Esophagus squamous epithelium (tissue), 5 donors: Measurements from ENCODE around the gene QPCTL. TPM values are rescaled to one million over a fixed set of nuclear protein-coding genes. Genes with fewer than 3 reads are reported as not detected.

Experiments
- DNase-seq: peaks from one replicate; lab custom pipeline; 2025; lab: John Stamatoyannopoulos, UW
- H3K27ac ChIP-seq, 4 donors: fragments of 200-600 bp; sonication (generic); one replicate each; pipeline ENCODE4 v1.5.1; 2016 to 2019; ENCODE audit warnings: mild to moderate bottlenecking in 1 of 4
- H3K27me3 ChIP-seq, 4 donors: fragments of 200-600 bp; sonication (generic); 1 replicate in 3 of 4; 2 replicates in 1 of 4; pipeline versions ENCODE4 v1.5.1 to v1.6.0; 2017 to 2021; ENCODE audit warnings: antibody characterized with exemption in 1 of 4
- H3K36me3 ChIP-seq, 3 donors: fragments of 200-600 bp; sonication (generic); one replicate each; pipeline ENCODE4 v1.5.1; 2016 to 2019
- H3K4me1 ChIP-seq, 3 donors: fragments of 200-600 bp; sonication (generic); one replicate each; pipeline ENCODE4 v1.5.1; 2017 to 2019
- H3K4me3 ChIP-seq, 4 donors: fragments of 200-600 bp; sonication (generic); 1 replicate in 3 of 4; 2 replicates in 1 of 4; pipeline ENCODE4 v1.5.1; 2016 to 2019; ENCODE audit warnings: mild to moderate bottlenecking in 2 of 4, moderate library complexity in 1 of 4
- H3K9me3 ChIP-seq, 3 donors: fragments of 200-600 bp; sonication (generic); one replicate each; pipeline ENCODE4 v1.5.1; 2016 to 2019
- CTCF ChIP-seq, 6 experiments: fragments of 450-650 bp in 4 of 6; fragments of 200-600 bp in 2 of 6; sonication (generic) in 2 of 6; IDR thresholded peaks; one replicate each; pipeline ENCODE4 v1.5.1; 2016 to 2019; ENCODE audit warnings: antibody characterized with exemption in 6 of 6, mild to moderate bottlenecking in 4 of 6, moderate library complexity in 4 of 6
- POLR2A ChIP-seq, 4 donors: fragments of 450-650 bp; IDR thresholded peaks; one replicate each; pipeline ENCODE4 v1.6.1; 2017; ENCODE audit warnings: antibody characterized with exemption in 4 of 4, mild to moderate bottlenecking in 4 of 4, moderate library complexity in 3 of 4
- WGBS, 2 donors: methylation state at CpG; one replicate each; pipeline ENCODE4 v1.1.5; 2018; 5-methylcytosine and 5-hydroxymethylcytosine counted together
- intact Hi-C: fragments of 100-400 bp; cut with DNase I; formaldehyde crosslinking; loops from one replicate; pipeline ENCODE4 v1.15.0; 2022
- total RNA-seq, 4 donors: library from RNA; depleted of rRNA; stranded (reverse); fragments of >200 nt; gene quantifications; one replicate each; pipeline ENCODE4 v1.1.0, GENCODE V29; 2016
- donor health status: DM: yes; HTN: yes; CAD: no.

QPCTL gene
- total RNA-seq, 4 donors from 2014 or later, result 3.3 to 6.9 (median 5.5) TPM

- H3K27me3 ChIP-seq, result peaks cover 0 to 22% (median 0%) of the 10 kb centered on the region in 4 donors
- no peaks in the 10 kb centered on the region for H3K9me3 ChIP-seq
- H3K4me1 ChIP-seq, result no peaks in the 10 kb centered on the region
- TF ChIP-seq POLR2A (IDR thresholded peaks at IDR 0.05), result no peak
- no peak for TF ChIP-seq CTCF (IDR thresholded peaks at IDR 0.05)
- intact Hi-C loops, result no loop called here
- no peak for DNase-seq
- no peaks in the 10 kb centered on the region for H3K36me3 ChIP-seq
- H3K27ac ChIP-seq, result no peak overlapping the region
- H3K4me3 ChIP-seq, result no peak overlapping the region
- WGBS, 2 donors, result 36 to 44% methylated on average over 13 to 14 of the region's 14 CpGs
These were observed 34.8 kb upstream of the QPCTL start for GRCh38 chr19:45657520-45658167.

- Histone ChIP-seq H3K27me3 (peaks cover 0 to 37% (median 0%) of the 10 kb centered on the region in 4 donors), H3K36me3 (no peaks in the 10 kb centered on the region), H3K27ac (no peak overlapping the region), H3K4me3 (no peak overlapping the region), H3K9me3 (no peaks in the 10 kb centered on the region), H3K4me1 (no peaks in the 10 kb centered on the region)
- 53 to 72% methylated on average over 3 of the region's 6 CpGs for WGBS, 2 donors
- no peak for DNase-seq
- intact Hi-C loops, result no loop called here
- no peak for TF ChIP-seq CTCF (IDR thresholded peaks at IDR 0.05)
- TF ChIP-seq POLR2A (IDR thresholded peaks at IDR 0.05), result no peak
These were observed 33.3 kb upstream of the QPCTL start for GRCh38 chr19:45659096-45659729.

GRCh38 chr19:45660636-45661035 lies 31.8 kb upstream of the QPCTL start:
- no peaks in the 10 kb centered on the region for H3K9me3 ChIP-seq
- H3K4me3 ChIP-seq, result no peak overlapping the region
- H3K27ac ChIP-seq, result no peak overlapping the region
- TF ChIP-seq CTCF (IDR thresholded peaks at IDR 0.05) (no peak), POLR2A (IDR thresholded peaks at IDR 0.05) (no peak)
- H3K36me3 ChIP-seq, result no peaks in the 10 kb centered on the region
- peaks cover 0 to 44% (median 0%) of the 10 kb centered on the region in 4 donors for H3K27me3 ChIP-seq
- H3K4me1 ChIP-seq, result no peaks in the 10 kb centered on the region
- intact Hi-C loops, result no loop called here
- no peak for DNase-seq
- WGBS, 2 donors, result 33 to 41% methylated on average over 6 to 8 of the region's 8 CpGs

GRCh38 chr19:45663800-45664199 lies 28.7 kb upstream of the QPCTL start:
- 82 to 93% methylated on average over 1 of the region's 1 CpG for WGBS, 2 donors
- Histone ChIP-seq H3K4me3 (no peak overlapping the region), H3K27ac (no peak overlapping the region), H3K27me3 (peaks cover 0 to 74% (median 0%) of the 10 kb centered on the region in 4 donors), H3K9me3 (no peaks in the 10 kb centered on the region), H3K4me1 (peaks cover 0 to 15% (median 4%) of the 10 kb centered on the region in 3 donors), H3K36me3 (no peaks in the 10 kb centered on the region)
- intact Hi-C loops, result no loop called here
- no peak for DNase-seq
- TF ChIP-seq POLR2A (IDR thresholded peaks at IDR 0.05), result no peak
- no peak for TF ChIP-seq CTCF (IDR thresholded peaks at IDR 0.05)

- H3K27ac ChIP-seq, result no peak overlapping the region
- WGBS, 2 donors, result 71 to 76% methylated on average over 7 of the region's 7 CpGs
- no peak for TF ChIP-seq POLR2A (IDR thresholded peaks at IDR 0.05)
- no peak for TF ChIP-seq CTCF (IDR thresholded peaks at IDR 0.05)
- H3K36me3 ChIP-seq, result no peaks in the 10 kb centered on the region
- H3K9me3 ChIP-seq, result no peaks in the 10 kb centered on the region
- peaks cover 5 to 23% (median 12%) of the 10 kb centered on the region in 3 donors for H3K4me1 ChIP-seq
- DNase-seq, result no peak
- H3K4me3 ChIP-seq, result no peak overlapping the region
- peaks cover 0 to 75% (median 3%) of the 10 kb centered on the region in 4 donors for H3K27me3 ChIP-seq
- intact Hi-C loops, result no loop called here
These were observed 27.9 kb upstream of the QPCTL start for GRCh38 chr19:45664575-45664974.
